Right lobe of liver (tissue), 6 donors: ENCODE data around the gene FAM124A. TPM values are rescaled to one million over a fixed set of nuclear protein-coding genes. Genes with fewer than 3 reads are reported as not detected.

Experiments used
- ATAC-seq, 4 donors: fragments of 200-7000 bp; cut with Tn5 transposase; one replicate each; pipeline ENCODE4 v1.9.1; 2020; ENCODE audit warnings: mild to moderate bottlenecking in 4 of 4, moderate library complexity in 4 of 4
- DNase-seq, 3 donors: peaks; one replicate each; pipeline ENCODE4 v3.0.0-alpha.2; 2020
- H3K27ac ChIP-seq, 3 donors: fragments of 200-600 bp; one replicate each; pipeline ENCODE4 v1.8.0; 2022
- H3K27me3 ChIP-seq, 2 donors: fragments of 200-600 bp; one replicate each; pipeline ENCODE4 v1.8.0; 2022
- H3K36me3 ChIP-seq, 4 donors: fragments of 200-600 bp; sonication (generic) in 1 of 4; one replicate each; pipeline versions ENCODE4 v1.5.1 to v1.8.0; 2017 to 2022; ENCODE audit warnings: control low read depth in 1 of 4
- H3K4me1 ChIP-seq, 4 donors: fragments of 200-600 bp; sonication (generic) in 1 of 4; one replicate each; pipeline versions ENCODE4 v1.5.1 to v1.8.0; 2017 to 2022; ENCODE audit warnings: control low read depth in 1 of 4
- H3K4me3 ChIP-seq, 3 donors: fragments of 200-600 bp; one replicate each; pipeline ENCODE4 v1.8.0; 2022
- H3K9me3 ChIP-seq, 4 donors: fragments of 200-600 bp; sonication (generic) in 1 of 4; one replicate each; pipeline versions ENCODE4 v1.5.1 to v1.8.0; 2017 to 2022; ENCODE audit warnings: control low read depth in 1 of 4
- CTCF ChIP-seq, 4 donors: fragments of 200-600 bp in 3 of 4; fragments of 450-650 bp in 1 of 4; IDR thresholded peaks; one replicate each; pipeline versions ENCODE4 v1.5.1 to v1.8.0; 2016 to 2022; ENCODE audit warnings: antibody characterized with exemption in 4 of 4, mild to moderate bottlenecking in 2 of 4
- POLR2A ChIP-seq: fragments of 450-650 bp; IDR thresholded peaks from one replicate; pipeline ENCODE4 v1.6.1; 2017; ENCODE audit warnings: antibody characterized with exemption, mild to moderate bottlenecking
- whole genome bisulfite sequencing: methylation state at CpG from one replicate; pipeline ENCODE4 v1.1.6; 2018; ENCODE audit warnings: low coverage, low lambda C conversion rate; ENCODE audit not compliant: insufficient coverage; ENCODE audit errors: missing lambda C conversion rate; 5-methylcytosine and 5-hydroxymethylcytosine counted together
- intact Hi-C, 2 donors: fragments of 100-400 bp; cut with DNase I; formaldehyde crosslinking; loops; one replicate each; pipeline versions ENCODE4 v1.11.2 to v1.14.1; 2022
- total RNA-seq, 6 experiments: library from RNA; depleted of rRNA in 2 of 6; stranded (reverse); fragments of >200 nt in 2 of 6; fragmentation: NEBNext Ultra II Directional in 3 of 6; extraction: Animal tissue kit (Norgen Biotek cat#: 25700) in 3 of 6; gene quantifications; one replicate each; pipeline versions ENCODE4 v1.1.0 to v1.2.4, GENCODE V29; 2016 to 2023
- donor health status: DM: no; HTN: yes; CAD: no.
- donor health status: DM: no; HTN: no; CAD: no.
- donor health status: DM: no; HTN: no; CAD: no.
- donor health status: DM: no; HTN: yes; CAD: no.
- donor health status: DM: no; HTN: yes; CAD: no.

Gene FAM124A
- total RNA-seq, 6 experiments from 2014 or later: 0.22 to 1.0 (median 0.51) TPM

GRCh38 chr13:51266642-51267041, 44.4 kb downstream of the FAM124A start:
- Histone ChIP-seq H3K9me3 (no peaks in the 10 kb centered on the region), H3K4me1 (no peaks in the 10 kb centered on the region), H3K36me3 (no peaks in the 10 kb centered on the region), H3K27ac (no peak overlapping the region), H3K4me3 (no peak overlapping the region), H3K27me3 (no peaks in the 10 kb centered on the region)
- intact Hi-C loops: no loop called here
- no CpG with 5 or more reads among the region's 1 CpG for WGBS
- ATAC-seq (no peak), DNase-seq (no peak)
- TF ChIP-seq POLR2A (no peak), CTCF (IDR thresholded peaks at IDR 0.05) (no peak)

DNA sequence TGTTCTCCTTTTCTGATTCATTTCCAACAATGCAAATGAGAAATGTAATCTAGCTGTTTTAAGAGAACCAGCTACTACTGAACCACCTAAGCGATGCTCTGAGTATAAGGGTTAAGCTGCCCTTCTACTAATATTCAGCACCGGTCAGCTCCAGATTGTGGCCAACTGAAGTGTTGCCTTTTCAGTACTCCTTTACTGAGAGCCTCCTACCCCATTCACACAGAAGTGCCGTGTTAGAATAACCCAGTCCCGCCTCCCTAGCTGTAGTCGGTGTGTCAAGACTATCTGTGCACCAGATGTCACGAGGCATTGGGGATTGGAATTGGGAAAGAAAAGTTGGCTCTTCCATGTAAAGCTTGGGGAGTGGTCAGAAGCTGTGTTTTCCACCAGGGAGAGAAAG, 45.4 kb downstream of the FAM124A start:
- Histone ChIP-seq H3K4me1 (no peaks in the 10 kb centered on the region), H3K36me3 (no peaks in the 10 kb centered on the region), H3K27ac (no peak overlapping the region), H3K27me3 (no peaks in the 10 kb centered on the region), H3K4me3 (no peak overlapping the region), H3K9me3 (no peaks in the 10 kb centered on the region)
- no peak for DNase-seq
- no peak for ATAC-seq
- TF ChIP-seq CTCF (IDR thresholded peaks at IDR 0.05) (no peak), POLR2A (no peak)
- 88% methylated on average over 6 of the region's 6 CpGs for WGBS
- intact Hi-C loops: no loop called here

DNA sequence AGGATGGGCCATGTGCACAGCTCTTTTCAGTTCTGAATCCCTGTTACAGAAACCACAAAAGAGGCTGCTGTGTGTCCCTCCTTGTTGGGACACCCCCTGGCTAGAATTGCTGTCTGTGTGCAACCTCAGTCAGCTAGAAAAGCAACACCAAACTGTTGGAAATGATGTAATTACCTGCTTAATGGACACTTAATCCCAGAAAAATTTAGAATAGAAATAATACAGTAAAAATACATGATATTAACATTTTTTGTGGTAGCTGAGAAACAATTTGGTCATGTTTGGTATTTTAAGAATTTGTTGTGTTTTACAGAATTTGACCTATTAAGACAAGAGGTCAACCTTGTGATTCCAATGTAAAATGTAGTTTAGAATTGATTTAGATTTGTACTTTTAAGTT, 46.8 kb downstream of the FAM124A start:
- Histone ChIP-seq H3K9me3 (no peaks in the 10 kb centered on the region), H3K27me3 (no peaks in the 10 kb centered on the region), H3K4me3 (no peak overlapping the region), H3K4me1 (no peaks in the 10 kb centered on the region), H3K36me3 (no peaks in the 10 kb centered on the region), H3K27ac (no peak overlapping the region)
- DNase-seq (no peak), ATAC-seq (no peak)
- TF ChIP-seq POLR2A: no peak
- no peak for TF ChIP-seq CTCF (IDR thresholded peaks at IDR 0.05)
- intact Hi-C loops: no loop called here

GRCh38 chr13:51270623-51271415, 48.6 kb downstream of the FAM124A start:
- TF ChIP-seq POLR2A (no peak), CTCF (IDR thresholded peaks at IDR 0.05) (no peak)
- WGBS: 79% methylated on average over 7 of the region's 7 CpGs
- Histone ChIP-seq H3K27ac (no peak overlapping the region), H3K36me3 (no peaks in the 10 kb centered on the region), H3K9me3 (no peaks in the 10 kb centered on the region), H3K4me1 (no peaks in the 10 kb centered on the region), H3K4me3 (no peak overlapping the region), H3K27me3 (no peaks in the 10 kb centered on the region)
- intact Hi-C loops: no loop called here
- DNase-seq: no peak
- ATAC-seq: no peak
